ENCODE results near the gene FUT7. TPM values are rescaled to one million over a fixed set of nuclear protein-coding genes. Genes with fewer than 3 reads are reported as not detected.
A peak's percentile ranks its signal among the peaks of the same experiment; 100 is the strongest.

FUT7 gene
- total and polyA plus RNA-seq, 2 experiments from 2014 or later = not detected

DNA sequence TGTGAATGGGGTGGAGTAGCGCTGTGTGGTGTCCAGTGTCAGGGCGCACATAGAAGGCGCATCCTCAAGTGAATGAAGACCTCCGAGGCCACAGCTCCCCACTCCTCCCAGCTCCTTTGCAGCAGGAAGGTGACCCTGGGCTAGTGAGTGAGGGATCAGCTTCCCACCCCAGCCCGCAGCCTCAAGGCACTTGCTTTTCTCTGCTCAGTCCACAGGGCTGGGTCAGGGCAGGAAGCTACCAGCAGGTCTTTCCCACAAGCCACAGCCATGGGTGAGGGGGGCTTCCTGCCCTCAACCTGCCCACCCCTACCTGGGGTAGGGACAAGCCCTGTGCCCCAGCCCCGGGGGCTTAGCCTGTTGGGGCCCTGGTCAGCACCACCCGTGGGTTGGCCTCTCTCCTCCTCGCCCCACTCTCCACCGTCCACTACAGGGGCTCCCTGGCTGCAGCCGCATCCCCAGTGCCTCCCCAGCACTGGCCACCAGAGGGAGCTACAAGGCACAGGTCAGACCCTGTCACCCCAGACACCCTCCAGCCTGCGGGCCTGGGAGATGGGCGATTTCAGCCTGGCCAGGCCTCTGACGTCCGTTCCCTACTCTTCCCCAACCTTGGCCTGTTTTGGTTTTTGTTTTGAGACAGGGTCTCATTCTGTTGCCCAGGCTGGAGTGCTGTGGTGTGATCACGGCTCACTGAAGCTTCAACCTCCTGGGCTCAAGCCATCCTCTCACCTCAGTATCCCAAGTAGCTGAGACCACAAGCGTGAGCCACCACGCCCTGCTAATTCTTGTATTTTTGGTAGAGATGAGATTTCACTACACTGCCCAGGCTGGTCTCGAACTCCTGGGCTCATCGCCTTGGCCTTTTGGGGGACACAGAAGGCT lies 2.6 kb downstream of the FUT7 start:
- no peaks in the 10 kb centered on the region for H3K27me3 ChIP-seq
- H3K27ac ChIP-seq = no peak overlapping the region
- H3K9me3 ChIP-seq (ENCODE audit: low read depth) = no peaks in the 10 kb centered on the region
- H3K4me3 ChIP-seq = peak overlapping the region; percentile 92
- TF ChIP-seq, protein P1, sequence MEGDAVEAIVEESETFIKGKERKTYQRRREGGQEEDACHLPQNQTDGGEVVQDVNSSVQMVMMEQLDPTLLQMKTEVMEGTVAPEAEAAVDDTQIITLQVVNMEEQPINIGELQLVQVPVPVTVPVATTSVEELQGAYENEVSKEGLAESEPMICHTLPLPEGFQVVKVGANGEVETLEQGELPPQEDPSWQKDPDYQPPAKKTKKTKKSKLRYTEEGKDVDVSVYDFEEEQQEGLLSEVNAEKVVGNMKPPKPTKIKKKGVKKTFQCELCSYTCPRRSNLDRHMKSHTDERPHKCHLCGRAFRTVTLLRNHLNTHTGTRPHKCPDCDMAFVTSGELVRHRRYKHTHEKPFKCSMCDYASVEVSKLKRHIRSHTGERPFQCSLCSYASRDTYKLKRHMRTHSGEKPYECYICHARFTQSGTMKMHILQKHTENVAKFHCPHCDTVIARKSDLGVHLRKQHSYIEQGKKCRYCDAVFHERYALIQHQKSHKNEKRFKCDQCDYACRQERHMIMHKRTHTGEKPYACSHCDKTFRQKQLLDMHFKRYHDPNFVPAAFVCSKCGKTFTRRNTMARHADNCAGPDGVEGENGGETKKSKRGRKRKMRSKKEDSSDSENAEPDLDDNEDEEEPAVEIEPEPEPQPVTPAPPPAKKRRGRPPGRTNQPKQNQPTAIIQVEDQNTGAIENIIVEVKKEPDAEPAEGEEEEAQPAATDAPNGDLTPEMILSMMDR (IDR thresholded peaks at IDR 0.05; ENCODE audit: low read depth, low read length) = peak; percentile 91
- peak; percentile 67 to 82 for DNase-seq (ENCODE audit: low read depth in 1 of 2, low spot score in 1 of 2)
- peaks cover 5% of the 10 kb centered on the region for H3K4me1 ChIP-seq (ENCODE audit: low read depth)
- no peaks in the 10 kb centered on the region for H3K36me3 ChIP-seq

DNA sequence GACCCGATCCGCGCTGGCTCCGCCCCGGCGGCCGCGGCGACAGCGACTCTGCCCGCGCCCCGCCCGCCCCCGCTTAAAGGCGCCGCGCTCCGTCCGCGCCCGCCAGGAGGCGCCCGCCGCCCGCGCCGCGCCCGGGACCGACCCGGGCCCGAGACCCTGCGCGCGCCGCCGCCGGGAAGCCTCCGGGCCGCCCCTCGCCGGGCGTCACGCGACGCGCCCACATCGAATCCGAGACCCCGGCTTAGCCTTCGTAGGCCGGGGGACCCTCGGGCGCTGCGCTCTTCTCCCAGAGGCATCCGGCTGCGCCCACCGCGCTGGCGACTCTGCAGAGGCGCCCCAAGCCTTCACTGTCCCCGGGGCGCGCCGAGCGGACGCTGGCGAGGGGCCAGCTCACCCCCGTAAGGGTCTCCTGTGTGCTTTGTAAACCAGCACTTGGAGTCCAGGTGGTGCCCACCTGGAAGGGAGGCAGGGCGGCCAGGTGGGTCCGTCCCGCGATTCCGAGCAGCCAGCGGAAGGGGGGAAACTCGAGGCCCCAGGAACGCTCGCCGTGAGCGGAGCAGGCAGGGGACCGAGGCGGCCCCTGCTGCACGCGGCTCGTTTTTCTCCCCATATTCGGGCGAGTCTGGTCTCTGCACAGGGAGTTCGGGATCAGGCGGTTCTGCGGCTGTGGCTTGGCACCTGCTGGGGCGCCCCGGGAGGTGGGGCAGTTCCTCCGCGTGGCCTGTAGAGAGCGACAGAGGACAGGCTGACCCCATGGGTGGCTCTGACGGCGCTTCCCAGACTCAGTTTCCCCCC lies 3.4 kb downstream of the FUT7 start:
- Histone ChIP-seq H3K36me3 (no peaks in the 10 kb centered on the region), H3K9me3 (ENCODE audit: low read depth) (no peaks in the 10 kb centered on the region), H3K27me3 (no peaks in the 10 kb centered on the region), H3K4me3 (peak overlapping the region; percentile 92), H3K27ac (no peak overlapping the region), H3K4me1 (ENCODE audit: low read depth) (peaks cover 5% of the 10 kb centered on the region)
- DNase-seq (ENCODE audit: low read depth in 1 of 2, low spot score in 1 of 2) = peak; percentile 30 to 89
- TF ChIP-seq, protein P1 (IDR thresholded peaks at IDR 0.05; ENCODE audit: low read depth, low read length) = peak; percentile 19

DNA sequence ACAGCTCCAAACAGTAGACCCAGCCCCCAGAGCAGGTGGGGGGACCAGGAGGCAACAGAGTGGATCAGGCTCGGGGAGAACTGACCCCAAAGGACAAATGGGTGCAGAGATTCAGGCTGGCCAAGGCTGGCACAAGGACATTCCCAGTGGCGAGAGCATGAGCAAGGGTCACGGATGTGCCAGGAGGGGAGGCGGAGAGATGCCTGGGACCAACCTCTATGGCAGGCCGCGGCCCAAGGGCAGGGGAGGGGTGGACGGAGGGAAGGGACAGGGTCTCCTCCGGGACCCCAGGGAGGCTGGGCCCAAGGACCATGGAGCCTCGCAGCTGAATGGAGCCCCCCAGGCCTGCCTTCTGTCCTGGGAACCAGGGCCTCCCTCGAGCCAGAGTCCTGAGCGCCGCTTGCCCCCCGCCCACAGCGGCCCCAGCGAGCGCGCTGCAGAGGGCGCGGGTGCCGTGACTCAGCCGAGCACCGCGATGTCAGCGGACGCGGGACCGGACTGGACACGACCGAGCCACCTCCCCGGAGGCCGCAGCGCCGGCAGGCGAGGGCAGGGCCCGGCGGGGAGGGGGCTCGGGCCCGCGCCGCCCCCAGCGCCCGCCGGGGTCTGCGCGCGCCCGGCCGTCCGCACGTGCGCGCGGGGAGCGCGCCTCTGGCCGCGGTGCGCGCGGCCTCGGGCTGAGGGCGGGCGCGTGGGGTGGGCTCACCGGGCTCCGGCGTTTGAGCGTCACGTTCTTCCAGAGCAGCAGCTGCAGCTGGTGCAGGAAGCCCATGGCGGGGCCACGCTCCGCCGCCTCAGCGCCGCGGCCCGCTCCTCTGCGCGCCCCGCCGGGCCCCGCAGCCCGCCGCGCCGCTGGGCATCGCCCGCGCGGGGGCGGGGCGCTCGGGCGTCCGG lies 4.3 kb downstream of the FUT7 start, which contains the start of gene ABCA2:
ABCA2 (minus strand) TSS at position 869 of the 894 bp plus-strand sequence; CDS start at position 772, 97 bp downstream.
- no peaks in the 10 kb centered on the region for H3K9me3 ChIP-seq (ENCODE audit: low read depth)
- TF ChIP-seq, protein P1 (IDR thresholded peaks at IDR 0.05; ENCODE audit: low read depth, low read length) = no peak
- peak within 1 kb of the TSS; percentile 92 for H3K4me3 ChIP-seq
- H3K36me3 ChIP-seq = no peaks in the 10 kb centered on the region
- no peak within 1 kb of the TSS for H3K27ac ChIP-seq
- DNase-seq (ENCODE audit: low read depth in 1 of 2, low spot score in 1 of 2) = peak; percentile 20 to 64
- peaks cover 5% of the 10 kb centered on the region for H3K4me1 ChIP-seq (ENCODE audit: low read depth)
- H3K27me3 ChIP-seq = no peaks in the 10 kb centered on the region

DNA sequence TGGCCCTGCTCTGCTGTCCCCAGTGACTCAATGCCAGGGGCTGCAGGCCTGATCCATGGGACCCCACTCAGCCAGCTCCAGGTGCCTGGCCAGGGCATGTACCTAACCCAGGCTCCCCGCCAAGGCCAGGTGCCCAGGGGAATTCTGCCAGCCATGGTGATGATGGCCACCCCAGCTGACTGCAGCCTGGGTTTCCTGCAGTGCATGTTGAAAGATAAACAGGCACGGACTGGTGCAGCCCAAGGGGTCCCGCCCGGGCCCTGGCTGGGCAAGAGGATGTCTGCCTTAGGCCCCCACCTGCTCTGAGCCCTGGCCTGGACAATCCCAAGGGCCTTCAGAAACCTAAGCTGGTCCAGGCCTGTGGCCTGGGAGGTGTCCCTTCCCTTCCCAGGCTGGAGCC lies 5.1 kb downstream of the FUT7 start:
- H3K9me3 ChIP-seq (ENCODE audit: low read depth) = no peaks in the 10 kb centered on the region
- H3K27ac ChIP-seq = no peak overlapping the region
- no peak overlapping the region for H3K4me3 ChIP-seq
- no peak for DNase-seq (ENCODE audit: low read depth in 1 of 2, low spot score in 1 of 2)
- H3K36me3 ChIP-seq = no peaks in the 10 kb centered on the region
- TF ChIP-seq, protein P1 (IDR thresholded peaks at IDR 0.05; ENCODE audit: low read depth, low read length) = no peak
- H3K4me1 ChIP-seq (ENCODE audit: low read depth) = peaks cover 5% of the 10 kb centered on the region
- no peaks in the 10 kb centered on the region for H3K27me3 ChIP-seq

DNA sequence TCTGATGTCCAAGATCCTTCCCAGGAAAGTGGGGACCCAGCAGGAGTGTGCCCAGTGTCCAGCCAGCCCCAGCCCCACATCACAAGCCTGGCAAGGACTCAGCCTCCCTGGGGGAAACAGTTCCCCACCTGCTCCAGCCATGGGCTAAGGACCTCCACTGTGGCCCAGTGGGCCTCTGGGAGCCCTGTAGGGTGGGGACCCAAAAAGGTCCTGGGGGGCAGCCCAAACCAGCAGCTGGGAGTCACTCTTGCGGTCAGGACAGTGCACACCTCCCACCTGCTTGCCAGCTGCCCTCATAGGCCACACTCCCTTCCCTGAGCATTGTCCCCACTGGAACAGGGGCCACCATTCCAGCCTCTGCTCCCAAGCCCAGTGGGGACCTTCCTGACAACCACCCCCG lies 5.5 kb downstream of the FUT7 start:
- no peaks in the 10 kb centered on the region for H3K9me3 ChIP-seq (ENCODE audit: low read depth)
- DNase-seq (ENCODE audit: low read depth in 1 of 2, low spot score in 1 of 2) = no peak
- H3K36me3 ChIP-seq = no peaks in the 10 kb centered on the region
- H3K4me1 ChIP-seq (ENCODE audit: low read depth) = peaks cover 5% of the 10 kb centered on the region
- TF ChIP-seq, protein P1 (IDR thresholded peaks at IDR 0.05; ENCODE audit: low read depth, low read length) = no peak
- no peaks in the 10 kb centered on the region for H3K27me3 ChIP-seq
- no peak overlapping the region for H3K4me3 ChIP-seq
- no peak overlapping the region for H3K27ac ChIP-seq

Data from cardiac muscle cell (in vitro differentiated cells and primary cell).